Myocyte (in vitro differentiated cells): Measurements from ENCODE around the gene SLC10A7. TPM values are rescaled to one million over a fixed set of nuclear protein-coding genes. Genes with fewer than 3 reads are reported as not detected.
"Not testable (repeated sequence)": the region's sequence is repeated elsewhere in the genome, so short reads cannot be mapped to it uniquely, and the experiment has no call there.

ENCODE experiments used
- DNase-seq: peaks from one replicate; pipeline ENCODE4 v3.0.0-alpha.2; 2012; ENCODE audit warnings: low read depth
- total RNA-seq: library from RNA; depleted of rRNA; stranded (reverse); fragments of >200 nt; gene quantifications from 2 replicates; pipeline ENCODE4 v1.2.3, GENCODE V29; 2014

Gene SLC10A7
- total RNA-seq, 1 donor from 2014 or later, result 5.6 TPM

DNA sequence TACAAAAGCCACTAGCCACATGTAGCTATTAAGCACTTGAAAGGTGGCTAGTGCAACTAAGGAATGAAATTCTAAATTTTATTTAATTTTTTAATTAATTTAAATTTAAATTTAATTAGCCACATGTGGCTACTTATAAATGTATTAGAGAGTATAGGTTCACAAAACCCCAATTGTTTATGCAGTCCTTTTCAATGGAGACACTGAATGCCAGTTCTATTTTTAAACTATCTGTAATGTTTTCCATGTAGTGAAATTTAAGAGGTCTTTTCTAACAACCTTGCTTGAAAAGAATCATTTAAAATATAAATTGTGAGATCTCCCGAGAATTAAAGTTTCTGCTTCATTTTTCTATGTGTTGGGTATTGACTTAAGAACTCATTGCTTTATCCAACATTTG is 154.4 kb downstream of the SLC10A7 start:
- DNase-seq, result no peak

DNA sequence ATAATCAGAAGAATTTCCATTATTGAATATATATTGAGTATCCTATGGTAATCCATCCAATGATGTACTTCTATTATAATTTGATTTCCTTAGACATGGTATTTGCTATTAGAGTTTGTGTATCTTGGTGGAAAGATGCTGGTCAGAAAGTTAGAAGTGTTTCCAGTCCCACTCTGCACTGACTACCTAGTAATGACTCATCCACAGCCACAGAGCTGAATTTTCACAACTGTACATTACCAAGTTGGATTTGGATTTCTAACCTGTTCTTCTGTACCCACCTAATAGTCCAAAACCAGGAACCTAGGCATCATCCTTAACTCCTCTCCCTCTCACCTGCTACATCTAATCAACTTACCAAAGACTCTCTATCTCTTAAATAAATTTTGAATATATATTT is 162.0 kb downstream of the SLC10A7 start:
- DNase-seq, result no peak

DNA sequence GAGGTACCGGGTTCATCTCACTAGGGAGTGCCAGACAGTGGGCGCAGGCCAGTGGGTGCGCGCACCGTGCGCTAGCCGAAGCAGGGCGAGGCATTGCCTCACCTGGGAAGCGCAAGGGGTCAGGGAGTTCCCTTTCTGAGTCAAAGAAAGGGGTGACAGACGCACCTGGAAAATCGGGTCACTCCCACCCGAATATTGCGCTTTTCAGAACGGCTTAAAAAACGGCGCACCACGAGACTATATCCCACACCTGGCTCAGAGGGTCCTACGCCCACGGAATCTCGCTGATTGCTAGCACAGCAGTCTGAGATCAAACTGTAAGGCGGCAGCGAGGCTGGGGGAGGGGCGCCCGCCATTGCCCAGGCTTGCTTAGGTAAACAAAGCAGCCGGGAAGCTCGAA is 171.6 kb downstream of the SLC10A7 start:
- not testable (repeated sequence) for DNase-seq

DNA sequence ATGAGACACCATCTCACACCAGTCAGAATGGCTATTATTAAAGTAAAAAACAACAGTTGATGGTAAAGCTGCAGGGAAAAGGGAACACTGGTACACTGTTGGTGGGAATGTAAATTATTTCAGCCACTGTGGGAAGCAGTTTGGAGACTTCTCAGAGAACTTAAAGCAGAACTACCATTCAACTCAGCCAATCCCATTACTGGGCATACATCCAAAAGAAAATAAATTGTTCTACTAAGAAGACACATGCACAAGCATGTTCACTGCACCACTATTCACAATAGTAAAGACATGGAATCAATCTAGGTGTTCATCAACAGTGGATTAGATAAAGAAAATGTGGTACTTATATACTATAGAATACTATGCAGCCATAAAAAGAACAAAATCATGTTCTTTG is 172.4 kb downstream of the SLC10A7 start:
- no peak for DNase-seq

DNA sequence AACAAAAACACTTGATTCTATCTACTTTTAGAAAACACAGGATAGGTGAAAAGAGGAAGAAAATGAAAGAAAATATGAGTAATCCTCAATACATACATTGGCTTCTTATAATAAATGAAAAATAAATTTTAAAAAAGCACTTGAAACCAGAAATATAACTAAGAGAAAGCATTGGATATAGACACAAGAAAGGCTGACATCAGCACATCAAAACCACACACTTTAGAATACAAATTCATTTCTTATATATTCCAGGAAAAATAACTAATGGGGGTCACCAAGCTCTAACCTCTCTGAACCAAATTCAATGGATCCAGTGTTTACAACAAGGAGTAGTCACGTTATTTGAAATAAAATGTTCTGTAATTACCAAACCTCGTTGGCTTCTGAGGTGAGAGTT is 173.9 kb downstream of the SLC10A7 start:
- no peak for DNase-seq

DNA sequence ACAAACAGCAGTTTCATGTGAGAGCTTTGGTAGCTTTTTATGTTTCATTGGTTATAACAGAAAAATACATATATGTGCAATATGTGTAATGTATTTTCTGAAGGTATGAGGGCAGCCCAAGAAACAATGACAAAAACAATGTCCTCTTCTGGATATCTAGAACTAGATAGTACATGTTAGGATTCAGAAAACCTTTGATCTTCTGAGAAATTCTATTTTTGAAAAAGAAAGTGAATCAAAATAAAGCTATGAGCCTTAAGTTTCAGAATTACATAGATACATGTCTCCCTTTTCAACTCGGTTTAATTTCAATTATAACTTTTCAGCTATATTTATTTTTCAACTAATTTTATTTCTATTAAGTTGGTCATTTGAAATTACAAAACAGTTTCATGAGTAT is 175.5 kb downstream of the SLC10A7 start:
- DNase-seq, result no peak

DNA sequence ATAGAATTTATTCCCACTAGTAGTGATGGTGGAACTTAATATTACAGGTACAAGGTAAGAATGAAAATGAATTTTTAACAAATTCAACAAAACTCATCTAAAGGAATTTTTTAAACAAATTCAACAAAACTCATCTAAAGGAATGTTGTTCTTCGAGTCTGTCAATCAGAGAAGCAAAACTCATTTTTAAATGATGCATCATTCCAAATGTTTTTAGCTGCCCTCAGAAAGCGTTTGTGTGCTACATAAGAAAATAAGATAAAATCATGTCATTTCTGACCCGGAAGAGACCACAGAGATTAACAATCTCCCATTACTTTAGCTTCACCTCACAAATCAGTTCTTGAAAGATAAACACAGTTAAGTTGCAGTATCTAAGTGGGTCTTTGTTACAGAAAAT is 178.0 kb downstream of the SLC10A7 start:
- DNase-seq, result no peak

DNA sequence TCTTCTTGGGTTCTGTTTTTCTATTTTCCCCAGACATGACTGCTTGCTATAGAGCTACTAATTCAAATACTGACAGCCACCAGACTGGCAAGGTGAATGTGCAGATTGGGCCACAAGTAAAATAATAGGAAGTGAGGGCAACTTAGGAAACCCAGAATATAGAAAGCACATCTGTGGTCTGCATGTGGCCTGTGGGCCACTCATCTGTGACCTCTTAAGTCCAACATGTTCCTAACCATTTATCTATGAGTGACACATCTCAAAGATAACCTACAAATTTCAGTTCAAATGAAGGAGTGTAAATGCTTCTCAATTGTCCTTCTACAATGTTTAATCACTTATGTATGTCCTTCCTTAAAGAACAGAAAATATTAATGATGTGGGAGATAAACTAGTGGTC is 178.5 kb downstream of the SLC10A7 start:
- no peak for DNase-seq

DNA sequence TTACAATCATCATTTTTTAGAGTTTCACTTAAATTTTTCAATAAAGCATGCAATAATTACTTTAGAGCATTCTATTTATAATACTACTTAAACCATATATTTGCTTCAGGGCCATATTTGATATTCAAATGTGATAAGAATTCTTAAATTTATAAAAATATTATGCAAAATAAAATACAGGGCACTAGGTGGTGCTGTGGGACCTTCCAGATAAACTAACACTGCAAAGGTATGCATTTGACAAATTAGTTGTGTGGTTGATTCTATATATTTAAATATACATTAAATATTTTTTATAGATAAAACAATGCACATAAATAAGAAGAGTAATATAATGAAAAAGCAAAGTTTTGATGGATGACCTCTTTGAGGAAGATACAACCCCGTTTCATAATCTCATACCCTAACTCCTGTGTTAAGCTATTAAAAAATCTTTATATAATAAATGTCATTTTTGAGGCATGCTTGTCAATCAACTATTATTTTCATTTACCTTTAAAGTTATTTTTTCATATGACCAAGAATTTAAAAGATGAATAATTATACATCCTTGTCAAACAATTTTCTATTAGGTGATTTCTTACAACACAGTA is 179.0 kb downstream of the SLC10A7 start:
- peak; percentile 48 for DNase-seq

DNA sequence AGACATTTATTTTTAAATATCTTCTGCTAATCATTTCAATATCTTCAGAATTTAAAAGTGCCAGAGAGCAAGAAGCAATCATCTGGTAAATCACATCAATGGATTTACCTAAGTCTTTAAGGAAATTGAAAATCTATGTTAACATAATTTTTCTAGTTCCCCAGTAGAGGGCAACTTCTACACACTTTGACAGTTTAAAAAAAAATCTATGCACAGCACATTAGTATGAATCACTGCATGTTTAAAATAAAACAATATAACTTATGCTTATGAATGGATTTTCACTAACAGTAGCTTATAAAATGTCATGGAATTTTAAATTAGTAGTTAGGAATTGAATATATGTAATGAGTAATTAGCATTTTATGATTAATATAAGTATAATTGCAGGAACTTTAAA is 180.9 kb downstream of the SLC10A7 start:
- peak; percentile 19 for DNase-seq

DNA sequence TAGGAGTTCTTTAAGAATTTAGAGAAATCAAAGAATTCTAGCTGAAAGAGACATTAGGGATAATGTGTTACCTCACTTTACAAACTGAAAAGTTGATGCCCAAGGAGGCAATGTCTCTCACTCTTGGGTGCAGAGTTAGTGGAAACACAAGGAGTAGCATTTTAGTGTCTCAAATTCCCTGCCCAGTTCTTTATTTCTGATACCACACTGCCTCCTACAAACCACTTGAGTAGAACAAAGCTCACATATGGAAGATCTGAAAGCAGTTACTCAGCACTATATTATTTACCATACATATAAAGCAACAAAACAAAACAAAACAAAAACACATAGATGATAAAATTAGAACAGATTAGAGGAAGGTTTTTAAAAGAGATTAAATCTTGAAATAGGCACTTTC is 183.2 kb downstream of the SLC10A7 start:
- no peak for DNase-seq

DNA sequence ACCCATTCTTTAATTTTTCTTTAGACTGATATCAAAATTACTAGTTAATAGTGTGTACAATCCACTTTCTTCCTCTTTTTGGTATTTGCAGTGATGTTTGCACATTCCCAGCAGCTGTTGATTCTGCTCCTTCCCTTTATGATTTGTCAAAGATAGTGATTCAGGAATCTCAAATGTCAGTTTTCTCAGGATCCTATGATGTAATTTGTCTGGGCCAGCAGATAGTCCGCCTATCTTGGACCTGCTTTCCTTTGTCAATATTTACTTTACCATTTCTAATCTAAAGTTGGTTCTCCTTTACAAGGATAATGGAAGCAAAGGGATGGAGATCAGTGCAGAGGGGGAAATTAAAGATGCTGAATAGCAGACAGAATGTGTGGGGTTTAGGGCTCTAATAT is 185.3 kb downstream of the SLC10A7 start:
- DNase-seq, result peak; percentile 8

DNA sequence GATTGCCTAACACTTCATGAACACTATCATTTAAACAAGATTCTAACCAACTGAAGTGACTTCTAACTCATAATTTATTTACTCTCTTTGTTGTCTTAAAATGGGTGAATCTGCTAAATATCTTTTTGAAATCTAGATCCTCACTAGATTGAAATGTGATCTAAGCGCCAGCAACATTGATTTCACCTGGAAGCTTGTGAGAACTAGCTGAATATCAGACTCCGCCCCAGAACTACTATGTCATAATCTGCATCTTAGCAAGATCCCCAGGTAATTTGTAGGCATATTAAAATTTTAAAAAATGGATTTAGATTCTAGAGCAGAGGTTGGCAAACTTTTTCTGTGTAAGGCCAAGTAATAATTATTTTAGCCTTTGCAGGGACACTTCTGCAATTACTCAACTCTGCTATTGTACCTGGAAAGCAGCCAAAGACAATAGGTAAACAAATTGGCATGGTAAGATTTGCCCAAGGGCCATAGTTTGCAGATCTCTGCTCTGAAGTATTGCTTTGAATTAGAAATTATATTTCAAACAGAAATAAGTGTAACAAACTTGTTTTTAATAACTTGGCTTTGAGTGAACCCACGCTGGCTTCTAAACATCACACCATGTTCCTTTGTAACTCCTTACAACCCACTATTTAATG is 185.9 kb downstream of the SLC10A7 start:
- DNase-seq, result no peak

DNA sequence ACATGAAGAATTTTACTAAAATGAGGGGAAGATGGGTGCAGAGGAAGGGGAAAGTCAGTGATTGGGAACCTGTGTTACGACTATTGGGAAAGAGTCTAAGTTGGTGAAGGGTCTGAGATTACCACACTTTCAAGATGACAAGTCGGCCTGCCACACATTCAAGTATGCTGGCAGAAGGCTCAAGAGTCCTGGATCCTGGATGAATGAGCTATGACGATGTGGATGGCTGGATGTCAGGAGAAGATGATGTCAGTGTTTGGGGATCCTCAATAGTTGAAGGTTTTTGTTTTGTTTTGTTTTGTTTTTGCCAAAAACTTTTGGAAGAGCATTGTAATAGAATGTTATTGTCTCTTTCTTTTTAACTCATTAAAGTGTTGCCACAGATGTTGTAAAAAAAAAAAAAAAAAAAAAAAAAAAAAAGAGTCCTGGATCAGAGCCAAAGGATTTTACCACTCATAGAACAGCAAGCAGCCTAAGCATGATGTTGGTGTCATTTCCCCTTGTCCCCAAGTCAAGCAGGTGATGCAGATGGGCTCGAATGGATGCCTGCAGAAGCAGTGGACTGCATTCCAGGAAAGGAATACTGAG is 186.8 kb downstream of the SLC10A7 start:
- no peak for DNase-seq

DNA sequence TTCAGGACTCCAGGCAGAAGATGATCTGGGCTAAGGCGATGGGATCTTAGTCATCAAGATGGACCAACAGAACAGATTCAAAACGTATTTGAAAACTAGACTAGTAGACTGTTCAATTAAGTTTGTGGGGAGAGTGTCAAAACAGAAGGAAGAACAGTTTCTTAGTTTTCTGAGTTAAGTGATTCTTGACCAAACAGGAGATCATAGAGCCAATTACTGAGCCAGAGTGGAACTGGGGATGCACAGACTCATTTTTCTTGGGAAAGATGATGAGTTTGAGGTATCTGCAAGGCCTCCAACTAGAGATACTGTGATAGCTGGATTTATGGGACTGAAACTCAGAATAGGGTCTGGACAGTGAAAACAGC is 187.9 kb downstream of the SLC10A7 start:
- no peak for DNase-seq

DNA sequence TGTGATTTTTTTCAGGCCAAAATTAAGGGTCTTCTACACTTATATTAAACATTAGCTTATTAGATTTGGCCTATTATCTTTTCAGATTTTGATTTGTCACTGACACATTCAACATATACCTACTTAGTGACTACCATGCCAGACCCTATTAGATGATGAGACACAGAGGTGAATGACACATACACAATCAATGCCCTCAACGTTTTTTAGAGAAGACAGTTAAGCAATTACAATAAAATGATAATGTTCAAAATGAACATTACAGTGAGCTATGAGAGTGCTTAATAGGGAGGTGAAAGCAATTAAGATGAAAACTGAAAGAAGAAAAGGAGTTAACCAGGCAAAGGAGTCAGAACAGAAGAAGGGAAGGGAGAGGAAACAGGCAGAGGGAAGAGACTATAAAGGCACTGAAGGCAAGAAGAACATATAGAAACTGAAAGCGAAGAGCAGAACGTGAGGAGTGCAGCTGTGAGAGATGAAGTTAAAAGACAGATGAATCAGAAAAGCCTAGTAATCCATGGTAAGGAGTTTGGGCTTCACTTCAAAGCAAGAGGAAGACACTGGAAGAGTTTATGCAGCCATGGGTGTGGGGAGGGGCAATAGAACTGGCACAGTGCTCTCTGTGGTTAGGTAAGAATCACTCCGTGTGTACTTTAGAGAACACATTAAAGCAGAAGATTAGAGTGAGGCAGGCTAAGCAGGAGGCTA is 188.4 kb downstream of the SLC10A7 start:
- DNase-seq, result peak; percentile 37

DNA sequence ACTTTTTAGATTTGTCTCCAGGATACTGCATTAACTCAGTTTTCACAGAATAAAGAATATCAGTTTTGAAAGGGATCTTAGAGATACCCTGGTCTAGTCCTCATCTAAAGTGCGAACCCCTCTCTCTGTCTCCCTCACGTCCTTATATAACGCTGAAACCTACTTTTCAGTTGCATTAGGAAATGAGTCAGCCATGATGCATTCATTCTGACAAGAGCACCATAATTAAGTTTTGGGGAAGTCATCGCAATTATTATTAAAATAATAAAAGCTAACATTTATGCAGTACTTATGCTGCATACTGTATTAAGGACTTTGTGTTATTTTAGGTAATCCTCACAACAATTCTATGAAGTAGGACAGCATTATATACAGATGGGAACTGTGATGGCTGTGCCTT is 191.3 kb downstream of the SLC10A7 start:
- DNase-seq, result no peak

DNA sequence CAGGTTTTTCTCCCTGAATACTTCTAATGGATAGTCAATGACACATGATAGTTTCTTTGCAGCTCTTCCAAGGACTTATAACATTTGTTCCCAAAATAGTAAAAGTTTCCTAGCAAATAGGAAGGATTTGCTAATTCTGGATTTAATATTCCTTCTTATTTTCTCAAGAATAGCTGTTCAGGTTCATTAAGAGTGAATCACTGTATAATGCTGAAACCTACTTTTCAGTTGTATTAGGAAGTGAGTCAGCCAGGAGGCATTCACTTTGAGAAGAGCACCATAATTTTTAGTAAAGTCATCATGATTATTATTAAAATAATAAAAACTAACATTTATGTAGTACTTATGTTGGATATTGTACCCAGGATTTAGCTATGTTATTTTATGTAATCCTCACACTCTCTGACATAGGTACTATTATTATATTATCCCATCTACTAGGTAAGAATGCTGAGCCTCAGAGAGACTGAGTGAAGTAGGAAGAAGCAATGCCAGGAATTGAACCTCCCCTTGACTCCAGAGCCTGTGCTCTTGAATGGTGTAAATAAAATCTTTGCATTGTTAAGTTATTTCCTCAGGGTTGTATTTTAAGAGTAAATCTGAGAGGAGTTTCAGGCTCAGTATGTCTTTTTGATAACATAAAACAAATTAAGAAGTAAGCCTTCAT is 192.6 kb downstream of the SLC10A7 start:
- peak; percentile 33 for DNase-seq

DNA sequence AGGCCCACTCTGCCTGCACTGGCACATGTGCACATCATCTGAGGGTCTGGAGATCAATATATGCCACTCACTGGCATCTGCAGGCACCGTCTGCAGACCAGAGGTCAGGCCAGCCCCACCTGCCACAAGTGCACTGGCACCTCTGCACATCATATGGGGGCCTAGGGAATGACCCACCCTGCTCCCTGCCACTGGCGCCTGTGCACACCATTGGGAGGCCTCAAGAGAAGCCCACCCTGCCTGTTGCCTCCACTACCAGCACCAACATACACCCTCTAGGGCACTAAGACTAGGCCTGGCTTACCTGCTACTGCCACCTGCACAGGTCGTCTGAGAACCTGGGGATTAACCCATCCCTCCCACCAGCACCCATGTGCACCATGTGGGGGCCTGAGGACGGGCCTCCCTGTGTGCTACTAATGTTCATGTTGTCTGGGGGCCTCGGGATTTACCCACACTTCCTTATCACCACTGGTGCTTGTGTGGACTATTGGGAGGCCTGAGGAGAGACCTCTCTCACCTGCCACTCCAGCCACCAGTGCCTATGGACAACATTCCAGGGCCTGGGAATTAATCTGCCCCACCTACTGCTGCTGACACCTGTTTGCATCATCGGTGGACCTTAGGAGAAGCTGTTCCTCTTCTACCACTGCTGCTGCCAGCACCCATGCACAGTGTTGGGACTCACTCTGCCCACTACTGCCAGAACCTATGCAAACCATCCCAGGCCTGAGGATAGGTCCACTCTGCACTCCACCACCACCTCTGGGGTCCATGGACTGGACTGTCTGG is 193.7 kb downstream of the SLC10A7 start:
- DNase-seq, result no peak

DNA sequence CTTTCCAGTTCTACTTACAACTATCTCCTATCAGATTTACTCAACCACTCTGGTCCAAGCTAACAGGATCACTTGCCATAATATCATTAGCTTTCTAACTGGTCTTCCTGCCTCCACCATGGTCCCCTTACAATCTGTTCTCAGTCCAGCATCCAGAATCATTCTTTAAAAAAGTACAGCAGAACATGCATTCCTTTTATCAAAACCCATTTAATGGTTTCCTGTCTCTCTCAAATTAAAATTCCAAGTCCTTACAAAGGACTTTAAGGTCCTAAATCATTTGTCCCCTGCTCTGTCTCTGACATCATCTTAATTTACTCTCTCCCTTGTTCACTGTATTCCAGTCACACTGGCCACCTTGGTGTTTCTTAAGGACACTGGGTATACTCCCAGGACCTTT is 202.8 kb downstream of the SLC10A7 start:
- DNase-seq, result no peak

DNA sequence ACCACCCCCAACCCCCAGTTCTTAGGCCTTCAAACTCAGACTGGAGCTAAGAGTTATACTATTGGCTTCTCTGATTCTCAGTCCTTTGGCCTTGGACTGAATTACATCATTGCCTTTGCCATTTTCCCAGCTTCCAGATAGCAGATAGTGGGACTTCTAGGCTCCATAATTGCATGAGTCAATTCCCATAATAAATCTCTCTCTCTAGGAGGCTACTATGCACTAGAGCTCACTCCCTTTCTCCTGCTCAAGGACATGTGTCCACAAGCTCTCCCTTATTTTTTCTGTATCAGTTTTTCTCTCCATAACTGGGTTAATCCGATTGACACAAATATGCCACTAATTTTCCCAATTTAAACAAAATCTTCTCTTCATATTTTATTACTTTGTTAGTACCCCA is 204.0 kb downstream of the SLC10A7 start:
- no peak for DNase-seq
